ENCODE results near the gene PLEKHA4. TPM values are rescaled to one million over a fixed set of nuclear protein-coding genes. Genes with fewer than 3 reads are reported as not detected.
A peak's percentile ranks its signal among the peaks of the same experiment; 100 is the strongest.

Gene PLEKHA4
- total RNA-seq, 1 donor = 21.4 TPM

- no peaks in the 10 kb centered on the region for H3K9me3 ChIP-seq (ENCODE audit: low read depth, low read length)
- H3K36me3 ChIP-seq (ENCODE audit: insufficient read depth, low read length) = peaks cover 22% of the 10 kb centered on the region
- no peak overlapping the region for H3K27ac ChIP-seq (ENCODE audit: low read depth, low read length)
- peaks cover 26% of the 10 kb centered on the region for H4K20me1 ChIP-seq (ENCODE audit: insufficient read depth, low read length)
- H3K4me2 ChIP-seq (ENCODE audit: insufficient read depth, low read length) = no peak overlapping the region
- H3K4me1 ChIP-seq (ENCODE audit: insufficient read depth, low read length) = peaks cover 35% of the 10 kb centered on the region
- TF ChIP-seq, protein P1, sequence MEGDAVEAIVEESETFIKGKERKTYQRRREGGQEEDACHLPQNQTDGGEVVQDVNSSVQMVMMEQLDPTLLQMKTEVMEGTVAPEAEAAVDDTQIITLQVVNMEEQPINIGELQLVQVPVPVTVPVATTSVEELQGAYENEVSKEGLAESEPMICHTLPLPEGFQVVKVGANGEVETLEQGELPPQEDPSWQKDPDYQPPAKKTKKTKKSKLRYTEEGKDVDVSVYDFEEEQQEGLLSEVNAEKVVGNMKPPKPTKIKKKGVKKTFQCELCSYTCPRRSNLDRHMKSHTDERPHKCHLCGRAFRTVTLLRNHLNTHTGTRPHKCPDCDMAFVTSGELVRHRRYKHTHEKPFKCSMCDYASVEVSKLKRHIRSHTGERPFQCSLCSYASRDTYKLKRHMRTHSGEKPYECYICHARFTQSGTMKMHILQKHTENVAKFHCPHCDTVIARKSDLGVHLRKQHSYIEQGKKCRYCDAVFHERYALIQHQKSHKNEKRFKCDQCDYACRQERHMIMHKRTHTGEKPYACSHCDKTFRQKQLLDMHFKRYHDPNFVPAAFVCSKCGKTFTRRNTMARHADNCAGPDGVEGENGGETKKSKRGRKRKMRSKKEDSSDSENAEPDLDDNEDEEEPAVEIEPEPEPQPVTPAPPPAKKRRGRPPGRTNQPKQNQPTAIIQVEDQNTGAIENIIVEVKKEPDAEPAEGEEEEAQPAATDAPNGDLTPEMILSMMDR (IDR thresholded peaks at IDR 0.05; ENCODE audit: extremely low read depth, low read depth, low read length) = no peak
- no peak for DNase-seq (ENCODE audit: insufficient read length, low spot score, missing footprints)
- no peaks in the 10 kb centered on the region for H3K27me3 ChIP-seq (ENCODE audit: insufficient read depth, low read length)
- peaks cover 45% of the 10 kb centered on the region for H3K79me2 ChIP-seq (ENCODE audit: insufficient read depth, low read length)
- H2AFZ ChIP-seq (ENCODE audit: low read length) = no peak overlapping the region
- H3K4me3 ChIP-seq (ENCODE audit: insufficient read depth, low read length) = no peak overlapping the region
Measured at GRCh38 chr19:48870048-48870447, 1.6 kb upstream of the PLEKHA4 start.

- peak overlapping the region; percentile 51 for H3K27ac ChIP-seq (ENCODE audit: low read depth, low read length)
Measured at GRCh38 chr19:48867746-48868113, 687 bp downstream of the PLEKHA4 start.

DNA sequence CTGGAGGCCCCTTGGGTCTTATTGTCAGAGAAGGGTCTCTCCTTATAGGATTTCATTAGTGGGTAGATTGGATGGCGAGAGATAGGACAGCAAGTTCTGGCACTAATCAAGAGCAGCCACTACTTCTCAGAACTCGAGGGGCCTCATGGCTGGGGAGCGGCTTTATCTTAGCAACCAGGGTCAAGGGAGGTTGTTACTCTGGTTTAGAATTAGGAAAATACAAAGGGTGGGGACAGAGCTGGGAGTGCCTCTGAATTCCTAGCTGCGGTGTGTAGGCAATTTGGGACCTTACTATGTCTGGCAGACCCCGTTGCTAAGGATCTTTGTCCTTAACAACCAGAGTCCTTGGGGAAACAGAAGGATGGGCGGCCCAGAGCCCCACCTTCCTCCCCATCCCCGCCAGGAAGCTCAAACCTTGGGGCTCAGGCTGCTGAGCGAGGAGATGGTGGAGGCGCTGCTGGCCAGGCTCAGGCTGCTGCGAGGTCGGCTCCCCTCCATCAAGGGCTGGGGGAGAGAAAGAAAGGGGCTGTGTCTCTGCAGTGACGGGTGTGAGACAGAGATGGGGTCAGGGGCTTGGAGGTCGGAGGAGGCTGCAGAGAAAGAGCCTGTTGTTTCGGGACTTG, 1.2 kb downstream of the PLEKHA4 start:
- peak overlapping the region; percentile 51 for H3K27ac ChIP-seq (ENCODE audit: low read depth, low read length)
- peaks cover 19% of the 10 kb centered on the region for H3K79me2 ChIP-seq (ENCODE audit: insufficient read depth, low read length)
- peaks cover 23% of the 10 kb centered on the region for H3K36me3 ChIP-seq (ENCODE audit: insufficient read depth, low read length)
- peak overlapping the region; percentile 88 for H3K4me2 ChIP-seq (ENCODE audit: insufficient read depth, low read length)
- no peaks in the 10 kb centered on the region for H3K9me3 ChIP-seq (ENCODE audit: low read depth, low read length)
- TF ChIP-seq, protein P1 (IDR thresholded peaks at IDR 0.05; ENCODE audit: extremely low read depth, low read depth, low read length) = no peak
- H3K4me1 ChIP-seq (ENCODE audit: insufficient read depth, low read length) = peaks cover 20% of the 10 kb centered on the region
- peak overlapping the region; percentile 74 for H3K4me3 ChIP-seq (ENCODE audit: insufficient read depth, low read length)
- peak; percentile 80 for DNase-seq (ENCODE audit: insufficient read length, low spot score, missing footprints)
- no peak overlapping the region for H2AFZ ChIP-seq (ENCODE audit: low read length)
- H3K27me3 ChIP-seq (ENCODE audit: insufficient read depth, low read length) = no peaks in the 10 kb centered on the region
- H4K20me1 ChIP-seq (ENCODE audit: insufficient read depth, low read length) = peaks cover 3% of the 10 kb centered on the region

More at GRCh38 chr19:48867746-48868113, 687 bp downstream of the PLEKHA4 start:
- Histone ChIP-seq H3K79me2 (ENCODE audit: insufficient read depth, low read length) (peaks cover 24% of the 10 kb centered on the region), H2AFZ (ENCODE audit: low read length) (peak overlapping the region; percentile 81), H3K27me3 (ENCODE audit: insufficient read depth, low read length) (no peaks in the 10 kb centered on the region), H3K4me3 (ENCODE audit: insufficient read depth, low read length) (peak overlapping the region; percentile 74), H3K9me3 (ENCODE audit: low read depth, low read length) (no peaks in the 10 kb centered on the region), H3K36me3 (ENCODE audit: insufficient read depth, low read length) (peaks cover 21% of the 10 kb centered on the region), H3K4me2 (ENCODE audit: insufficient read depth, low read length) (peak overlapping the region; percentile 88), H4K20me1 (ENCODE audit: insufficient read depth, low read length) (peaks cover 5% of the 10 kb centered on the region), H3K4me1 (ENCODE audit: insufficient read depth, low read length) (peaks cover 20% of the 10 kb centered on the region)
- TF ChIP-seq, protein P1 (IDR thresholded peaks at IDR 0.05; ENCODE audit: extremely low read depth, low read depth, low read length) = no peak
- no peak for DNase-seq (ENCODE audit: insufficient read length, low spot score, missing footprints)

- no peak for DNase-seq (ENCODE audit: insufficient read length, low spot score, missing footprints)
- peak overlapping the region; percentile 74 for H3K4me3 ChIP-seq (ENCODE audit: insufficient read depth, low read length)
- H3K27ac ChIP-seq (ENCODE audit: low read depth, low read length) = no peak overlapping the region
Measured at GRCh38 chr19:48866692-48867091, 1.7 kb downstream of the PLEKHA4 start.

More at GRCh38 chr19:48866692-48867091, 1.7 kb downstream of the PLEKHA4 start:
- H3K4me1 ChIP-seq (ENCODE audit: insufficient read depth, low read length) = peaks cover 20% of the 10 kb centered on the region
- H3K4me2 ChIP-seq (ENCODE audit: insufficient read depth, low read length) = peak overlapping the region; percentile 88
- no peaks in the 10 kb centered on the region for H3K9me3 ChIP-seq (ENCODE audit: low read depth, low read length)
- peaks cover 19% of the 10 kb centered on the region for H3K79me2 ChIP-seq (ENCODE audit: insufficient read depth, low read length)
- H4K20me1 ChIP-seq (ENCODE audit: insufficient read depth, low read length) = peaks cover 3% of the 10 kb centered on the region
- TF ChIP-seq, protein P1 (IDR thresholded peaks at IDR 0.05; ENCODE audit: extremely low read depth, low read depth, low read length) = no peak
- H2AFZ ChIP-seq (ENCODE audit: low read length) = no peak overlapping the region
- H3K36me3 ChIP-seq (ENCODE audit: insufficient read depth, low read length) = peaks cover 23% of the 10 kb centered on the region
- H3K27me3 ChIP-seq (ENCODE audit: insufficient read depth, low read length) = no peaks in the 10 kb centered on the region

Data from osteoblast (primary cell).